GM23338 (cell line): ENCODE measurements around the gene ABCA5. TPM values are rescaled to one million over a fixed set of nuclear protein-coding genes. Genes with fewer than 3 reads are reported as not detected.

ENCODE experiments used
- ATAC-seq: fragments of 200-7000 bp; cut with Tn5 transposase; 3 replicates; pipeline ENCODE4 v1.9.1; 2020
- DNase-seq: peaks from one replicate; pipeline ENCODE4 v3.0.0-alpha.2; 2015; ENCODE audit warnings: low spot score
- H2AFZ ChIP-seq: fragments of 200-600 bp; sonication (generic); 2 replicates; pipeline ENCODE4 v1.8.0; 2016; ENCODE audit warnings: antibody characterized with exemption, mild to moderate bottlenecking, moderate library complexity
- H3F3A ChIP-seq: fragments of 200-600 bp; sonication (generic); replicated peaks from 2 replicates; pipeline ENCODE4 v1.8.0; 2017; ENCODE audit warnings: antibody characterized with exemption, mixed run types, low read depth
- H3K27ac ChIP-seq: fragments of 200-600 bp; sonication (generic); 2 replicates; pipeline ENCODE4 v1.6.1; 2016; ENCODE audit warnings: low read depth
- H3K27me3 ChIP-seq: fragments of 200-600 bp; sonication (generic); 2 replicates; pipeline ENCODE4 v1.8.0; 2016; ENCODE audit warnings: mild to moderate bottlenecking, mixed run types, moderate library complexity; ENCODE audit not compliant: insufficient read depth
- H3K36me3 ChIP-seq: fragments of 200-600 bp; sonication (generic); 2 replicates; pipeline ENCODE4 v1.8.0; 2016; ENCODE audit warnings: mild to moderate bottlenecking; ENCODE audit not compliant: insufficient read depth
- H3K4me1 ChIP-seq: fragments of 200-600 bp; sonication (generic); 2 replicates; pipeline ENCODE4 v1.8.0; 2016; ENCODE audit warnings: mild to moderate bottlenecking, moderate library complexity; ENCODE audit not compliant: insufficient read depth
- H3K4me2 ChIP-seq: fragments of 200-600 bp; sonication (generic); 2 replicates; pipeline ENCODE4 v1.7.1; 2017; ENCODE audit warnings: mixed run types
- H3K4me3 ChIP-seq: fragments of 200-600 bp; sonication (generic); 2 replicates; pipeline ENCODE4 v1.6.1; 2016; ENCODE audit warnings: mixed run types
- H3K79me2 ChIP-seq: fragments of 200-600 bp; sonication (generic); replicated peaks from 2 replicates; pipeline ENCODE4 v1.8.0; 2017; ENCODE audit warnings: mild to moderate bottlenecking; ENCODE audit not compliant: insufficient read depth
- H3K9me2 ChIP-seq: fragments of 200-600 bp; sonication (generic); 2 replicates; pipeline ENCODE4 v1.8.0; 2017; ENCODE audit not compliant: insufficient read depth
- H4K20me1 ChIP-seq: fragments of 200-600 bp; sonication (generic); replicated peaks from 2 replicates; pipeline ENCODE4 v1.8.0; 2017; ENCODE audit warnings: mild to moderate bottlenecking; ENCODE audit not compliant: insufficient read depth
- H3K27ac Mint-ChIP-seq: 2 replicates; pipeline ENCODE4 v1.8.0; 2020; ENCODE audit warnings: inconsistent platforms, mild to moderate bottlenecking, moderate library complexity, mixed read lengths
- H3K27me3 Mint-ChIP-seq: 3 replicates; pipeline ENCODE4 v1.8.0; 2022; ENCODE audit warnings: low read depth, mild to moderate bottlenecking, moderate library complexity, mixed read lengths, inconsistent platforms; ENCODE audit not compliant: insufficient read depth, poor library complexity
- H3K36me3 Mint-ChIP-seq: 3 replicates; pipeline ENCODE4 v1.8.0; 2021; ENCODE audit warnings: low read depth, mild to moderate bottlenecking, inconsistent platforms, moderate library complexity, mixed read lengths
- H3K4me1 Mint-ChIP-seq: 3 replicates; pipeline ENCODE4 v1.8.0; 2020; ENCODE audit warnings: mild to moderate bottlenecking, inconsistent platforms, mixed read lengths
- H3K4me3 Mint-ChIP-seq: 3 replicates; pipeline ENCODE4 v1.8.0; 2021; ENCODE audit warnings: moderate library complexity, mild to moderate bottlenecking, inconsistent platforms, mixed read lengths
- H3K9me3 Mint-ChIP-seq: 3 replicates; pipeline ENCODE4 v1.8.0; 2020; ENCODE audit warnings: moderate library complexity, mild to moderate bottlenecking, inconsistent platforms, mixed read lengths
- CREB1 ChIP-seq: fragments of 250-450 bp; sonication (Bioruptor Pico); IDR thresholded peaks from 2 replicates; pipeline ENCODE4 v1.5.0; 2020; ENCODE audit warnings: low read depth, mild to moderate bottlenecking, moderate library complexity
- CTCF ChIP-seq, 2 experiments: fragments of 200-600 bp in 1 of 2; sonication (generic) in 1 of 2; conservative IDR thresholded peaks; 2 replicates each; pipeline versions ENCODE4 v1.5.1 to v1.6.1; 2016 to 2017; ENCODE audit warnings: antibody characterized with exemption in 2 of 2, low read depth in 2 of 2, mild to moderate bottlenecking in 2 of 2, moderate library complexity in 1 of 2
- ETS1 ChIP-seq: IDR thresholded peaks from 2 replicates; pipeline ENCODE4 v1.6.1; 2016; ENCODE audit warnings: antibody characterized with exemption
- EZH2phosphoT487 ChIP-seq: fragments of 200-600 bp; sonication (generic); IDR thresholded peaks from one replicate; pipeline ENCODE4 v1.8.1; 2018; ENCODE audit warnings: antibody characterized with exemption; ENCODE audit not compliant: unreplicated experiment
- JUNB ChIP-seq: IDR thresholded peaks from one replicate; pipeline ENCODE4 v1.6.1; 2016; ENCODE audit warnings: antibody characterized with exemption; ENCODE audit not compliant: unreplicated experiment
- NANOG ChIP-seq: IDR thresholded peaks from 2 replicates; pipeline ENCODE4 v1.6.1; 2016; ENCODE audit warnings: antibody characterized with exemption, borderline replicate concordance
- REST ChIP-seq: IDR thresholded peaks from one replicate; pipeline ENCODE4 v1.6.1; 2018; ENCODE audit warnings: antibody characterized with exemption; ENCODE audit not compliant: unreplicated experiment
- STAT1 ChIP-seq: IDR thresholded peaks from one replicate; pipeline ENCODE4 v1.6.1; 2016; ENCODE audit warnings: antibody characterized with exemption; ENCODE audit not compliant: unreplicated experiment
- ZNF331 ChIP-seq: fragments of 250-450 bp; sonication (Bioruptor Pico); IDR thresholded peaks from 2 replicates; pipeline ENCODE4 v1.5.0; 2020; ENCODE audit warnings: low read depth, mild to moderate bottlenecking, moderate library complexity
- ZNF462 ChIP-seq: fragments of 250-450 bp; sonication (Bioruptor Pico); IDR thresholded peaks from 2 replicates; pipeline ENCODE4 v1.5.0; 2020; ENCODE audit warnings: mild to moderate bottlenecking, moderate library complexity
- polyA plus RNA-seq: library from polyadenylated mRNA; unstranded; fragments of >200 nt; fragmentation: Nextera tagmentation; extraction: Ambion mirVana; gene quantifications from 2 replicates; pipeline ENCODE4 v1.2.1, GENCODE V29; 2016
- total RNA-seq: library from RNA; depleted of rRNA; stranded (reverse); fragments of >200 nt; shearing (Covaris generic); gene quantifications from 2 replicates; pipeline ENCODE4 v1.2.3, GENCODE V29; 2014

Gene ABCA5
- total and polyA plus RNA-seq, 2 experiments from 2014 or later: 3.1 to 3.4 TPM

GRCh38 chr17:69232650-69233049 lies 94.3 kb downstream of the ABCA5 start:
- H3K4me2 ChIP-seq: no peak overlapping the region
- H2AFZ ChIP-seq: no peak overlapping the region
- H3K36me3 Mint-ChIP-seq: no peaks in the 10 kb centered on the region
- H3K4me3 Mint-ChIP-seq: no peak overlapping the region
- no peak overlapping the region for H3K27ac ChIP-seq
- peaks cover 4% of the 10 kb centered on the region for H3K27me3 Mint-ChIP-seq
- H3K27ac Mint-ChIP-seq: no peak overlapping the region
- no peak overlapping the region for H3K4me3 ChIP-seq
- no peaks in the 10 kb centered on the region; the same call in 2 of the 3 replicates for H3K4me1 Mint-ChIP-seq
- ATAC-seq (no peak), DNase-seq (no peak)
- H3K4me1 ChIP-seq: no peaks in the 10 kb centered on the region
- H3K36me3 ChIP-seq: no peaks in the 10 kb centered on the region
- H3K9me2 ChIP-seq: no peaks in the 10 kb centered on the region
- H3K27me3 ChIP-seq: no peaks in the 10 kb centered on the region
- TF ChIP-seq CTCF (conservative IDR thresholded peaks at IDR 0.05; ENCODE audit: low read depth in 2 of 2) (no peak), NANOG (no peak), REST (no peak), ETS1 (no peak), JUNB (no peak)
- peaks cover 5% of the 10 kb centered on the region; the same call in 1 of the 3 replicates for H3K9me3 Mint-ChIP-seq
- no peaks in the 10 kb centered on the region for H3F3A ChIP-seq
- H3K79me2 ChIP-seq: no peaks in the 10 kb centered on the region
- H4K20me1 ChIP-seq: no peaks in the 10 kb centered on the region

- Mint-ChIP-seq H3K9me3 (peaks cover 5% of the 10 kb centered on the region; the same call in 1 of the 3 replicates), H3K36me3 (no peaks in the 10 kb centered on the region), H3K4me3 (no peak overlapping the region), H3K4me1 (no peaks in the 10 kb centered on the region; the same call in 2 of the 3 replicates), H3K27ac (no peak overlapping the region), H3K27me3 (peaks cover 4% of the 10 kb centered on the region)
- ATAC-seq: no peak
- H3F3A ChIP-seq: no peaks in the 10 kb centered on the region
- no peak for DNase-seq
- H4K20me1 ChIP-seq: no peaks in the 10 kb centered on the region
- no peaks in the 10 kb centered on the region for H3K4me1 ChIP-seq
- no peaks in the 10 kb centered on the region for H3K36me3 ChIP-seq
- no peaks in the 10 kb centered on the region for H3K9me2 ChIP-seq
- H3K4me2 ChIP-seq: no peak overlapping the region
- no peaks in the 10 kb centered on the region for H3K79me2 ChIP-seq
- no peak overlapping the region for H3K27ac ChIP-seq
- H3K4me3 ChIP-seq: no peak overlapping the region
- H2AFZ ChIP-seq: no peak overlapping the region
- no peaks in the 10 kb centered on the region for H3K27me3 ChIP-seq
- TF ChIP-seq JUNB (no peak), ZNF462 (CRISPR knock-in tag) (no peak), CREB1 (CRISPR knock-in tag) (no peak), STAT1 (no peak), EZH2phosphoT487 (no peak), ZNF331 (CRISPR knock-in tag) (no peak)
Measured at GRCh38 chr17:69231521-69231920, 95.4 kb downstream of the ABCA5 start.
